GM19452 (cell line): ENCODE data around the gene PPP1R14B.

Experiments
- ATAC-seq: cut with Tn5 transposase; IDR thresholded peaks from one replicate; pipeline ENCODE4 v1.9.1; 2021; ENCODE audit not compliant: unreplicated experiment

The PPP1R14B gene

DNA sequence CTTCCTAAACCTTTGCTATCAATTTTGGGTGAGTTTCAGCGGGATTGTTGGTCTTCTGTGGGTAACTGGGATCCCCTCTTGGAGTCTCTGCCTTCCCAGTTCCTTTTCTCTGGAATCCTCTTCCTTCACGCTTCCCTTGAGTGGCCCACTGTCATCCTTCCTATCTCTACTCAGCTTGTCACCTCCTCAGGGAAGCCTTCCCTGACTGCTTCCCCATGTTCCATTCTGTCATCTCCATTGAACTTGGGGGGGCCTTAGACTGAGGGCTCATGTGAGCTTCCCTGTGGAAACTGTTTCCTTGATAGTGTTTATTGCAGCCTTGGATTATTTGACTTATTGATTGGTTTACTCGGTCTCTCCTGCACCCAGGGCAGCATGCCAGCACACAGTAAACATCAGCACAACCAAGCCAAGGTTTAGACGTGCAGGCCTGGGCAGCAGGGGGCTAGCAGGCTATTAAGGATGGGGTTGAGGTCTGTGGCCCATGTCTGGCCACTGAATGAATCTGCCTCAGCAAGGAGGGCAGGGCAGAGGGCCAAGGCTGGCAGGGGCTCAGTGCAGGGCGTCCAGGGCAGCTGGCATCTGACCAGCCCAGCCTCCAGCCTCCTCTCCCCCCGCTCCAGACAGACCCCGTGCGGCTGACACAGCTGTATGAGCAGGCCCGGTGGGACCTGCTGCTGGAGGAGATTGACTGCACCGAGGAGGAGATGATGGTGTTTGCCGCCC is 28.0 kb downstream of the PPP1R14B start:
- ATAC-seq = no peak

DNA sequence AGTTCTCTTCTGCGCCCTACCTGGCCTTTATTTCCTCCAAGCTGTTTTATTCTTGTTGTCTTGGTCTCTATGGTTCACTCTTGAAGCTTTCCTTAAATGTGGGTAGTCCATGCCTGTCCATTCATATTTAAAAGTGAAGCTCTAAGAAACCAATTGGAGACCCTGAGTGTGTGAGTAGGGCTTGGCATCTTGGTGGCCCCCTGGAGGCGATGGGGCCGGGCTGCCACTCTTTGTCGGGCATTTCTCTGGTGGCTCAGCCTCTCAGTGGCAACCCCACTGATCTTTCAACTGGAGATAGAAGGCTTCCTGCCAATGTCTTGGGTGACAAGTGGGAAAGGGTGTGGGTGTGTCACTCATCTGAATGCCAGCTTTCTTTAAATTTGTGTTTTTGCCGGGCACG is 29.9 kb downstream of the PPP1R14B start:
- ATAC-seq = no peak

DNA sequence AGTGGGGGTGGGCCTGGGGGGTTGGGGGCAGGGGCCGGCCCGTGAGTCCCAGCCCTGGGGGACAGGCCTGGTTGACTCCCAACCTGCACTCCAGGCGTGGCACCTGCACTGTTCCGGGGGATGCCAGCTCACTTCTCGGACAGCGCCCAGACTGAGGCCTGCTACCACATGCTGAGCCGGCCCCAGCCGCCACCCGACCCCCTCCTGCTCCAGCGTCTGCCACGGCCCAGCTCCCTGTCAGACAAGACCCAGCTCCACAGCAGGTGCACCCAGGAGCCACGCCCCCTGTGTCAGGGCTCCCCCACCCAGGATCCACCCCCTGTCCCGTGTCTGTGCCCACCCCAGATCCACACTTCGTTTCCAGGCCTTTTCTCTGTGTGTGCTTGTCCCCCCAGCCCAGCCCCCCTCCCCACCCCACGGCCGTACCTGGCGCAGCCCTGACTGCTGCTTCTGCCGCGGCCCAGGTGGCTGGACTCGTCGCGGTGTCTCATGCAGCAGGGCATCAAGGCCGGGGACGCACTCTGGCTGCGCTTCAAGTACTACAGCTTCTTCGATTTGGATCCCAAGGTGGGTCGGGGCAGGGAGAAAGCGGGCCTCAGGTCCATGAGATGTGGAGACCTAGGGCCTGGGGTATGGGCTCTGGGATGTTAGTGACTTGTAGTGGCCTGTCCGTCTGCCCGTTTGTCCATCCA is 35.4 kb downstream of the PPP1R14B start:
- ATAC-seq = no peak

DNA sequence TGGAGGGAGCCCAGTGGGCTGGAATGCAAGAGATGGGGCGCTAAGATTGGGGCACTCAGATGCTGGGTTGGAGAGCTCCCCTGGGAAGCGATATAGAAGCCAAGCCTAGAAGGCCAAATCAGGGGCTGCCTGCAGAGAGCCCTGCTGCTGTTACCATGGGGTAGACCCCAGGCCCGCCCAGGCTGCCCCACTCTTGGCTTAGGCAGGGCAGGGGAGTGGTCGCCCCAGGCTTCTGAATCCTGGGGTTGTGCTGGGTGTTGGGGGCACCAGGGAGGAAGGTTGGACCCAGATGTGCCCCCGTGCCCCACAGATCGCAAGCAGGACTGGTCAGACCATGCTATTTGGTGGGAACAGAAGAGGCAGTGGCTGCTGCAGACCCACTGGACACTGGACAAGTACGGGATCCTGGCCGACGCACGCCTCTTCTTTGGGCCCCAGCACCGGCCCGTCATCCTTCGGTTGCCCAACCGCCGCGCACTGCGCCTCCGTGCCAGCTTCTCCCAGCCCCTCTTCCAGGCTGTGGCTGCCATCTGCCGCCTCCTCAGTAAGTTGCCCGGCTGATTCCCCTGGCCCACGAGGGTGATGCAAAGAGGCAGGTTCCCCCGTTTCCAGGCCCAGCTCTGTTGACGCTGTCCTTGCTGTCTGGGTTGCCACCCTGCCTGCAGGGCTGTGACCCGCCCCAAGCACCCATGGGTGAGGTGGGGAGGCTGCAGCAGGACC is 36.3 kb downstream of the PPP1R14B start:
- ATAC-seq = no peak

DNA sequence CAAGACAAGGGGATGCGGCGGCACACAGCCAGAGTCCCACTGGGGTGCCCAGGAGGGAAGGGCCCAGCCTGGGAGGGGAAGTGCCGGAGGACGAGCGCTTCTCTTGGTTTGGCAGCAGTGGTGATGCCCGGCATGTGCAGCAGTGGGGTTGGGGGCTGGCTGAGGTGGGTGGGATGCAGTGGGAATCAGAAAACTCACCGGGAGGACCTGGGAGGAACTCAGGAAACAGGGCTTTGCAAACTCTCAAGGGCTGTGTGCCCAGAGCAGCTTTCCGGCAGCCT is 37.2 kb downstream of the PPP1R14B start:
- ATAC-seq = no peak

DNA sequence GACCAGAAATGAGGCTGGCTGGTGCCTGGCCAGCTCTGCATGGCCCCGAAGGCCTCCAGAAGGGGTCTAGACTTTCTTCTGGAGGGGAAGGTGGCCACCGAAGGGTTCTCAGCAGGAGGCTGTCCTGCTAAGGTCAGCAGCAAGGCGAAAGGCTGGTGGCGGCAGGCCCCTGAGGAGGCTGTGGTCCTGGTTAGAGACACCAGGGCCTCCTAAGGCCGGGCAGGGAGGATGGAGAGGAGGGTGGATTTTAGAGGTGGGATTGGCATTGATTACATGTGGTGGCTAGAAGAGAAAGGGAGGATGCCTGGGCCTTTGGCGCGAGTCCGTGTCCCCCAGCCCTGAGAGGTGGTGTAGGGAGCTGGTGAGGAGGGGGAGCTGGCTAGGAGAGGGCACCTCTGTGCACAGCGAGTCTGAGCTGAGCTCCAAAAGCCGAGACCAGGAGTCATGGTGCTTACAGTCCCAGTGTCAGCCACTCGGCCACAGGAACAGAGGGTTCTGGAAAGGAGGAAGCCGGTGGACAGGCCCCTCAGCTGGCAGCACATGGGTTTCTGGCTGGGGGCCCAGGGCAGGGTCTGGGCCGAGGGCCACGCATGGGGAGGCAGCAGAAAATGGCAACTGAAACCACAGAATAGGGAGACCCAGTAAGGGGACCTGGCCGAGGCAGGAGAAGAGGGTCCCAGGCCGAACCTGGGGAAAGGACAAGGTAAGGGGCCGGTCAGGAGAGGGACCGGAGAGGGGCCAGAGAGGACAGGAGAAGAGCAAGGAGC is 37.8 kb downstream of the PPP1R14B start:
- no peak for ATAC-seq

DNA sequence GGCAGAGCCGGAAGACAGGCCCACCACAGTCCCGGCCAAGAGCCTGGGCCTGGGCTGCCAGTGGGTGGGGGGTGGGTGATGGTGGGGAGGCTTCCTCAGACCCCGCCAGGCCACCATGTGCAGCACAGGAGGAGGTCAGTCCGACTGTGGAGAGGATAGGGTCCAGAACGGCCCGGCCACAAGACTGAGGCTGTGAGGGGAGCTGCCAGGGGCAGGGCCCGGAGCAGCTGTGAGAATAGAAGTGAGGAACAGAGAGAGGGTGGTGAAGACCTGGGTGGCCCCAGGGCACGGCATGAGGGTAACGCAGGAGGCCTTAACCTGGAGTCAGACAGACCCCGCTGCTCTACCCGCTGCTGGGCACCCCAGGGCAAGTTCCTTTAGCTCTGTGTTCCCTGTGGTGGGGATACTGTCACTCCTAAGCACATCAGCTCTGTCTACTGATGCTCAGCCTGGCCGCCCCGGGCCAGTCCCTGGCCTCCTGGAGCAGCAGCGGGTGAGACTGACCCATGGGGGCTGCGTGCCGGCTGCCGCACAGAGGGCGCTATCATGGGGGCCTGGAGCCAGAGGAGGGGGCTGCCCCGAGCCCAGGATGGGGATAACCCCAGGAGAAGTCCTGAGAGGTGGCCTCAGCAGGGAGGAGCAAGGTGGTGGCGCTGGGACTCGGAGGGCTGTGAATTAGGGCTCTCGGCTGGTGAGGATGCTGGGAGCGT is 38.5 kb downstream of the PPP1R14B start:
- no peak for ATAC-seq

DNA sequence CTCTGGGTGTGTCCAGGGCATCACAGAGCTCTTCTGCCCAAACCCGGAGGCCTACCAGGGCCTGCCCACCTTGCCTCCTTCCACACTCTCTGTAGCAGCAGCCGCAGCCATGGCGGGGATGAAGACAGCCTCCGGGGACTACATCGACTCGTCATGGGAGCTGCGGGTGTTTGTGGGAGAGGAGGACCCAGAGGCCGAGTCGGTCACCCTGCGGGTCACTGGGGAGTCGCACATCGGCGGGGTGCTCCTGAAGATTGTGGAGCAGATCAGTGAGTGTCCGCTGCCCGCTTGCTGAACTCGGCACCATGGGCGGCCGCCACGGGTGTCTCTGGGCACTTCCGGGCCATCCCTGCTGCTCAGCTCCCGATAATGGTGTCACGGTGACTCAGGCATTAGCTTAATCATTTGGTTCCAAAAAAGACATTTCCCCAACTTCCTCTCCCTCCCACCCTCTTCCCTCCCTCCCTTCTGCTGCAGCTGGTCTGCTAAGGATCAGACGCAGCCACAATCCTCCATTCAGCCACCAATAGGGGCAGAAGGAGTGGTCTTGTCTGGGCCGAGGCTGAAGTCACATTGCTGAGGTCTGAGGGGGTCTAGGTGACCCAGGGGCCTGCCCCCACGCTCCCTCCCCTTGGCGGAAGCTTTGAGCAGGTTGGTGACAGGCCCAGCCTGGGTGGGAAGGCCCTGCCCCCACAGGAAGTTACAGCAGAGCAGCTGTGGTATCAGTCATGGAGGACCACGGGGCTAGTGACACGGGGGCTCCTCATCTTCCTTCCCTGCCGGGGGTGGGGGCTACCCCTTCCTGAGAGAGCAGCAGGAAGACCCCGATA is 39.3 kb downstream of the PPP1R14B start:
- ATAC-seq = peak; percentile 69

DNA sequence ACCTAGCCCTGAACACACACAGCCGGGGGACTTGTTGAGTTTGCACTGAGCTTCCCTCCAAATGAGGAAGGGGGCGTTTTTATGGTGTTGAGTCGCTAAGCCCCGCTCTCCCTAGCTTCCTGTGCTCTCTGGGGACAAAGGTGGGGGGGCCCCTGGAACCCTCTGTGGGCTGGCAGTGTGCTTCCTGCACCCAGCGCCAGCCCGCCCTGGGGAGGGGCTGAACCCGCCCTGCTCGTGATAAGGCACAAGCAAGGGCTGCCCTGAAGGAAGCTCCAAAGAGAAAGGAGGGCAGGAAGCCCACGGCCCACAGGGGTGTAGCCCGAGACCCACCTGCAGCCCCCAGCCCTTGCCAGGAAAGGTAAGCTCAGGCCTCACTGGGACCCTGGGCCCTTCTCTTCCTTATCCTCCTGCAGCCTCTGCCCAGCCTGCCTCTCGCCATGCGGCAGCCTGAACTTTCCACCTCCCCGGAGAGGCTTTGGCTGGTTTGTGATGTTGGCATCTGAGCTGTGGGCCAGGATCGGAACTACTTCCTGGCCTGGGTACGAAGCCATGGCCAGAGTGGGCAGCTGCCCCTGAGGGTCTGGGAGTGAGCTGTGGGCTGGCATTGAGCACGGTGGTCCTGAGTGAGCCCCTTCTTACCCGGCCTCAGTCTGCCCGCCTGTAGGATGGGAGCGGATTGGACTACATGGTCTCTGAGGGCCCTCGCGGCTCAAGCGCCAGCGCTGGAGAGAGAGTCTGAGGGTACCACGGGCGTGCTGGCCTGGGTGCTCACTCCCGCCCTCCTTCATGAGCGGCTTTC is 40.1 kb downstream of the PPP1R14B start, which contains the start of gene FERMT3:
Gene FERMT3 (plus strand): TSS at position 265 of the 799 bp plus-strand sequence. CDS start 644 bp downstream, outside the sequence.
- ATAC-seq = no peak

DNA sequence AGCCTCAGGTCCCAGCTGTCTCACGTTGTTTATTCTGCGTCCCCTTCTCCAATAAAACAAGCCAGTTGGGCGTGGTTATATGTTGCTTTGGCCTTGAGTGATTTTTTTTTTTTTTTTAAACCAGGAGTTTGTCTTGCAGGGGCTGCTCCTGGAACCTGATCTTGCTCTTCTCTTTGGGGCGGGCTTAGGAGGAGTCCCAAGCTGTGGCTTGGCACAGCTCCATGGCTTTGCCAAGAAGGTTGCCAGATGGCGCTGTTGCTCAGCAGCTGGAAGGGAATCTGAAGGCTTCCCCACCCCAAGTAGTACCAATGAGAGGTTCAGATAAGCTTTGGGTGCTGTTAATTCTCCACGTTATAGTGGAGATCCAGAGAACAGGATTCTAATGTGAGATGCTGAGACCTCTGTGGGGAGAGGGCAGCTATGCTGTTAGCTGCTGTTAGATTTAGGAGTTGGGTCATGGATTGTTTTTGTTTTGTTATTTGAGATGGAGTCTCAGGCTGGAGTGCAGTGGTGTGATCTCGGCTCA is 42.2 kb downstream of the PPP1R14B start:
- ATAC-seq = no peak

DNA sequence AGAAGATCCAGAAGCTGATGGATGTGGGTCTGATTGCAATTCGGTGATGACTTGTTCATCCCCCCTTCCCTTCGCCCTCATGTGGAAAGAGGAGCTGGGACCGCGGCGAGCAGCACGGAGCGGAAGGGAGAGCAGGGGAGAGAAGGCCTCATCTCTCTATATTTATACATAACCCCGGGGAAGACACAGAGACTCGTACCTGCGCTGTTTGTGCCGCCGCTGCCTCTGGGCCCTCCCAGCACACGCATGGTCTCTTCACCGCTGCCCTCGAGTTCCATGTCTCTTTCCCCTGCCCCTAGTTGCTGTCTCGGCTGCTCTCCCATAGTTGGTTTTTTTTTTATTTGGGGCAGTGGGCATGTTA is 42.7 kb downstream of the PPP1R14B start:
- ATAC-seq = no peak

DNA sequence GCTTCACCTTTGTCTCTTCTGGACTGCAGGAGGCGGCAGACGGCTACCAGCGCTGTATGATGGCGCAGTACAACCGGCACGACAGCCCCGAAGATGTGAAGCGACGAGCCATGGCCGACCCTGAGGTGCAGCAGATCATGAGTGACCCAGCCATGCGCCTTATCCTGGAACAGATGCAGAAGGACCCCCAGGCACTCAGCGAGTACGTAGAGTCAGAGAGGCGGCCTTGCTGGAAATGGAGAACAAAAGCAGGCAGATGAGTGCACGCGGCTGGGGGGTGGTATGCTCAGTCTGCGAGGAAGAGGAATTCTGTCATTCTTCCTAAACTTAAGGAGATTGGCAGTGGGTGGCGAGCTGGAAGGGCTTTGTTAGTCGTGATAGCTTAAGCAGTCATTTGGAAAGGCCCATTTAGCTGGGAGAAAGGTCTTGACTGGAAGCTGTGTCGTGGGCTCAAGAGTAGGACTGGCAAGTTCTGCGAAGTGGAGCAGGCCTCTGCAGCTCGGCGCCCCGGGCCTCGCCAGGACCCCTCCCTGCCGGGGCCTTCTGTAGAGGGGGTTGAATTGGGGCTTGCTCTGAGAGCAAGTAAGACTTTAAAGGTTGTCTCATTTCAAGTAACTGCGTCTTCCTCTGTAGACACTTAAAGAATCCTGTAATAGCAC is 43.2 kb downstream of the PPP1R14B start:
- ATAC-seq = no peak

DNA sequence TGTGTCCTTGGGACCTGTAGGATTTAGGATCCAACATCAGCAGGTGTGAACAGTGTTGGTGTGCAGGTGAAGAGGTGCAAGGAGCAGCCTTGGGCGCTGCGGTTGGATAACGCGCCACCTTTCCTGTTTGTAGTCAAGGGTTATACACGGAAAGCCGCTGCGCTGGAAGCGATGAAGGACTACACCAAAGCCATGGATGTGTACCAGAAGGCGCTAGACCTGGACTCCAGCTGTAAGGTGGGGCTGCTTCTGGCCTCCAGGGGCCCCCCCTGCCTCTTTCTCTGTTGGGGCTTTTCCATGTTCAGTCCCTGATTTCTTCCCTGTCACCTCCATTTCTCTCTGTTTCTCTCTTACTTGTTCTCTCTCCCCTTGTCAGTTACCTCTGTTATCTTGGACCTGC is 43.8 kb downstream of the PPP1R14B start:
- ATAC-seq = no peak

DNA sequence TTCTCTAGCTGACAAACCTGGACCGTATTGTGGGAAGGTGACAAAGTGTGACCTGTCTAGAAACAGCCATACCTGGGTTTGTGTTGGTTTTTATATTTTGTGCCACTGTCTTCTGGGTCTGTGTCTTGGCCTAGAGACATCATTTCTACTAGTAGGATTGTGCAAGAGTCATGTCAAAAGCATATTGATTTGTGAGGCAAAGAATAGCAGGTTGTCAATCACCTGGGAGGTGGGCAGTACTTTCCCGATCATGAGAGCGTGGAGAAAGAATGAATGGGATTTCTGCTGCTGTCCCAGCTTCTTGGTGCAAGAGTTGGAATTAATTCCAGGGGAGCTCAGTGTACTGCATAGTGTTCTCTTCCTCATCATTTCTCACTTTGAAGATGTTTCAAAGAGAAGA is 45.2 kb downstream of the PPP1R14B start:
- no peak for ATAC-seq

DNA sequence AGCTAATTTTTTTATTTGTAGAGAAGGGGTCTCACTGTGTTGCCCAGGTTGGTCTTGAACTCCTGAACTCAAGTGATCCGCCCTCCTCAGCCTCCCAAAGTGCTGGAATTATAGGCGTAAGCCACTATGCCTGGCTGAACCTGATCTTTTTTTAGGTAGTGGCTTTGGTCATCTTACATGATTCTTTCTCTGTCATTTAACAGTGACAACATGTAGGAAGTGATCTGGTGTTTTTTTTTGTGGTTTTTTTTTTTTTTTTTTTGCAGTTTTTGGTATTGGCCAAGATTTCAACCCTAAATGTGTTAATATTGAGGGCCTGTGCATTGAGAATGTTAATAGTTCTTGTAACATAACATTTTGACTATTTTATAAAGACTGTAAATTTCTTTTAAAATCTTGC is 48.2 kb downstream of the PPP1R14B start:
- ATAC-seq = no peak

DNA sequence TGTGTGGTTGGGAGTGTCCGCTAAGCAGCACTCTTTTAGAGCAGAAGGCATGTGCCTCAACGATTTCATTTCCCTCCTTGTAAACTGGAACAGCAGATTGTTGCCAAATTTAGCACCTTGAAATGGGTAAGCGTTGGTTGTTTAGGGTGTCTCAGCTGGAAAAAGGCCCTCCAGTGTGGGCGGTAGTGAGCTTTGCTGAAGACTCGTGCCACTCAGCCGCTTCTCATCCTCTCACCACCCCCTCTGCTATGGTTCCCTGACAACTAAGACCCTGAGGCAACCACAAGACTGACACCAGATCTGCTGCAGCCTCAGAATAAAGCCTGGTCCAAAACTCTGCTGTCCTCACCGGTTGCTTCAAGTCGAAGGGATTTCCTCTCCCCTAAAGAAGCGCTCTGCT is 50.1 kb downstream of the PPP1R14B start:
- ATAC-seq = no peak
